Airway epithelial cell (primary cell): ENCODE data around the gene HYAL3. TPM values are rescaled to one million over a fixed set of nuclear protein-coding genes. Genes with fewer than 3 reads are reported as not detected.

Experiments used
- total RNA-seq: library from RNA; depleted of rRNA; stranded (reverse); fragments of >200 nt; gene quantifications from 2 replicates; pipeline ENCODE4 v1.2.3, GENCODE V29; 2015

Gene HYAL3
- 13.4 and 19.0 TPM in 2 replicates for total RNA-seq

GRCh38 chr3:50298836-50299637, at the start of gene HYAL3, which contains the start of gene NAA80:
Gene HYAL3 (minus strand): TSS chr3:50299405. CDS start chr3:50295602, 3,803 bp downstream.
Gene NAA80 (minus strand): TSS chr3:50299405. CDS start chr3:50297463, 1,942 bp downstream.

GRCh38 chr3:50345586-50346234, 46.5 kb upstream of the HYAL3 start, which contains the start of gene ZMYND10:
Gene ZMYND10 (minus strand): TSS chr3:50345732. CDS start chr3:50345579, 153 bp downstream.

GRCh38 chr3:50340448-50341329, 41.5 kb upstream of the HYAL3 start, which contains the start of gene RASSF1:
Gene RASSF1 (minus strand): TSS chr3:50340836. CDS start chr3:50340805, 31 bp downstream.

GRCh38 chr3:50327943-50328691, 28.9 kb upstream of the HYAL3 start, which contains the start of gene TUSC2:
Gene TUSC2 (minus strand): TSS chr3:50328223. CDS start chr3:50328099, 124 bp downstream.

GRCh38 chr3:50322386-50323091, 23.3 kb upstream of the HYAL3 start, which contains the start of gene HYAL2:
Gene HYAL2 (minus strand): TSS chr3:50322745. CDS start chr3:50320489, 2,256 bp downstream.

GRCh38 chr3:50303013-50303815, 4.0 kb upstream of the HYAL3 start, which contains the start of gene HYAL1:
Gene HYAL1 (minus strand): TSS chr3:50303574. CDS start chr3:50302956, 618 bp downstream.

GRCh38 chr3:50292159-50293078, 6.8 kb downstream of the HYAL3 start, which contains the start of gene IFRD2:
Gene IFRD2 (minus strand): TSS chr3:50292429. CDS start chr3:50292274, 155 bp downstream.

GRCh38 chr3:50278880-50279224, 20.4 kb downstream of the HYAL3 start, which contains the start of gene LSMEM2:
Gene LSMEM2 (plus strand): TSS chr3:50279087. CDS start chr3:50279114, 27 bp downstream.

GRCh38 chr3:50268703-50269451, 30.3 kb downstream of the HYAL3 start, which contains the start of gene SEMA3B:
Gene SEMA3B (plus strand): TSS chr3:50269147. CDS start chr3:50269241, 94 bp downstream.

Other genes starting within 250 kb of the HYAL3 start
- gene RBM5, start 210.5 kb downstream of the HYAL3 start, total RNA-seq, result 30.3 and 59.5 TPM in 2 replicates
- 183 and 242 TPM in 2 replicates for gene SEMA3F, start 144.1 kb downstream of the HYAL3 start, total RNA-seq
- 0.35 TPM in 1 of 2 replicates, not detected in the other for gene GNAT1, start 107.8 kb downstream of the HYAL3 start, total RNA-seq
- gene SLC38A3, start 94.1 kb downstream of the HYAL3 start, total RNA-seq, result 0.23 TPM in 1 of 2 replicates, not detected in the other
- 186 and 226 TPM in 2 replicates for gene GNAI2, start 63.2 kb downstream of the HYAL3 start, total RNA-seq
- 3.9 and 5.4 TPM in 2 replicates for gene SEMA3B, start 30.3 kb downstream of the HYAL3 start, total RNA-seq
- gene LSMEM2, start 20.3 kb downstream of the HYAL3 start, total RNA-seq, result not detected in 2 replicates
- gene IFRD2, start 7.0 kb downstream of the HYAL3 start, total RNA-seq, result 135 and 138 TPM in 2 replicates
- 28.8 and 38.5 TPM in 2 replicates for gene NAA80, start within 50 bp of the HYAL3 start, total RNA-seq
- 29.3 and 29.6 TPM in 2 replicates for gene HYAL1, start 4.2 kb upstream of the HYAL3 start, total RNA-seq
- gene HYAL2, start 23.3 kb upstream of the HYAL3 start, total RNA-seq, result 81.7 and 102 TPM in 2 replicates
- 32.7 and 56.4 TPM in 2 replicates for gene TUSC2, start 28.8 kb upstream of the HYAL3 start, total RNA-seq
- 20.2 and 21.0 TPM in 2 replicates for gene RASSF1, start 41.4 kb upstream of the HYAL3 start, total RNA-seq
- 1.1 and 1.4 TPM in 2 replicates for gene ZMYND10, start 46.3 kb upstream of the HYAL3 start, total RNA-seq
- 14.7 and 17.4 TPM in 2 replicates for gene NPRL2, start 51.4 kb upstream of the HYAL3 start, total RNA-seq
- gene CYB561D2, start 51.5 kb upstream of the HYAL3 start, total RNA-seq, result 24.9 and 28.8 TPM in 2 replicates
- gene TMEM115, start 60.1 kb upstream of the HYAL3 start, total RNA-seq, result 54.4 and 56.9 TPM in 2 replicates
- gene CACNA2D2, start 204.2 kb upstream of the HYAL3 start, total RNA-seq, result 0.07 TPM in 1 of 2 replicates, not detected in the other